GM13977 (cell line): Measurements from ENCODE around the gene RNASE2.
"Not testable (repeated sequence)": the region's sequence is repeated elsewhere in the genome, so short reads cannot be mapped to it uniquely, and the experiment has no call there.

Source experiments
- DNase-seq: peaks from one replicate; pipeline ENCODE4 v3.0.0; 2012; ENCODE audit warnings: low spot score
- in situ Hi-C: fragments of 300-500 bp; cut with MboI; formaldehyde crosslinking; loops from one replicate; pipeline ENCODE4 v1.12.0; 2022; ENCODE audit warnings: low sequenced_read_pairs, low pct_unique_long_range_greater_than_20kb, mixed read lengths, inconsistent platforms; ENCODE audit not compliant: unreplicated experiment
- TF ChIP-seq, protein P1 (sequence below): IDR thresholded peaks from 2 replicates; pipeline ENCODE4 v1.5.1; 2012; ENCODE audit warnings: mild to moderate bottlenecking, control low read depth; ENCODE audit not compliant: insufficient read depth; ENCODE audit errors: extremely low read depth, missing control alignments

RNASE2 gene

DNA sequence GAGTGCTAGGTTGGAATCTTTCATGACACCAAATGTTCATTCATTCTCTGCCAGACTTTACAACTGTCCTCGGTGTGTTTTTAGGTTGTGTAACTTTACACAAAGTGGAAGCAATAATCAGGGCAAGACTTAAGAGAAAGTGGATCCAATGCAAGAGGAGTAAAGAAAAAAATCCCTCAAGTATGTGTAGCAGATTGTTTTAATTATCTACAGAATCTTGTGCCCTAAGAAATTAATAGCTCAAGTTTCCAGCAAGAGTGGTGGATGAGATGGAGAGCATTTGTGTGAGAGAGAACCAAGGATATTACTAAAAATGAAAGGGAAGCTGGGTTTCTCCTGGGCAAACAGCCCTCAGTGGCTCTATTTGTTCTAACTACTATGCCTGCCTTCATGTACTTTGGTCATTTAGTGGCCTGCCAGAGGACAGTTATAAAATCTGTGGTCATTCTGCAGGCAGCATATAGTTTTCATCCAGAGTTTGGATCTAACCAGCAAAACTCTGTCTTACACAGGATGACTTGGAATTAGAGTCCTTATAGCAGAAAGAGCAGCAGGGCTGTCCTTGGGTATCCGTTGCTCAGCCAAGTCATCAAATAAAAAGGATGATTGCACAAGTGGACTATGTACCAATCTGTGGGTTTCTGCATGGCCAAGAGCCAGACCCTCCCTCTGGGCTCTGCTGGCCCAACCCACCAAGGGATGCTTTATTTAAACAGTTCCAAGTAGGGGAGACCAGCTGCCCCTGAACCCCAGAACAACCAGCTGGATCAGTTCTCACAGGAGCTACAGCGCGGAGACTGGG, at the start of gene RNASE2:
Gene RNASE2, plus strand, starts transcription at position 752 of the 802 bp plus-strand sequence. CDS start 285 bp downstream, outside the sequence.
- in situ Hi-C loops, DNase-seq: not testable (repeated sequence)

DNA sequence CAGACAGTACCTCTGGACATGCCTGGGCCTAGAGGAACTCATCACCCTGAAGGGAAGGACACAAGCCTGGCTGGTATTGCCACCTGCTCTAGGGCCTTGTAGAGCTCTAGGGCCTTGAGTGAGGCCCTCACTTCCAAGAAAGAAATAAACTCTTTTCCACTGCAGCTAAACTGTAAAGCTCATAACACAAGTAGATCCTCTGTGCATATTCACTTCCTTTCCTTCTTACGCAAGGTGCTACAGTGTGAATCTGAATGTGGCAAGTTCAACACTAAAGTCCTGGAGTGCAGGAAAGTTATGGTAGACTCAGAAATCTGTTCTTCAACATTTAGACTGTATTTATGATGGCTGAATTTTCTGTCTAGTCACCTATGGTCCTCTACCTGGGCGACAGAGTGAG, 49.6 kb upstream of the RNASE2 start:
- TF ChIP-seq, protein P1, sequence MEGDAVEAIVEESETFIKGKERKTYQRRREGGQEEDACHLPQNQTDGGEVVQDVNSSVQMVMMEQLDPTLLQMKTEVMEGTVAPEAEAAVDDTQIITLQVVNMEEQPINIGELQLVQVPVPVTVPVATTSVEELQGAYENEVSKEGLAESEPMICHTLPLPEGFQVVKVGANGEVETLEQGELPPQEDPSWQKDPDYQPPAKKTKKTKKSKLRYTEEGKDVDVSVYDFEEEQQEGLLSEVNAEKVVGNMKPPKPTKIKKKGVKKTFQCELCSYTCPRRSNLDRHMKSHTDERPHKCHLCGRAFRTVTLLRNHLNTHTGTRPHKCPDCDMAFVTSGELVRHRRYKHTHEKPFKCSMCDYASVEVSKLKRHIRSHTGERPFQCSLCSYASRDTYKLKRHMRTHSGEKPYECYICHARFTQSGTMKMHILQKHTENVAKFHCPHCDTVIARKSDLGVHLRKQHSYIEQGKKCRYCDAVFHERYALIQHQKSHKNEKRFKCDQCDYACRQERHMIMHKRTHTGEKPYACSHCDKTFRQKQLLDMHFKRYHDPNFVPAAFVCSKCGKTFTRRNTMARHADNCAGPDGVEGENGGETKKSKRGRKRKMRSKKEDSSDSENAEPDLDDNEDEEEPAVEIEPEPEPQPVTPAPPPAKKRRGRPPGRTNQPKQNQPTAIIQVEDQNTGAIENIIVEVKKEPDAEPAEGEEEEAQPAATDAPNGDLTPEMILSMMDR: no peak
- in situ Hi-C loops: no loop called here

DNA sequence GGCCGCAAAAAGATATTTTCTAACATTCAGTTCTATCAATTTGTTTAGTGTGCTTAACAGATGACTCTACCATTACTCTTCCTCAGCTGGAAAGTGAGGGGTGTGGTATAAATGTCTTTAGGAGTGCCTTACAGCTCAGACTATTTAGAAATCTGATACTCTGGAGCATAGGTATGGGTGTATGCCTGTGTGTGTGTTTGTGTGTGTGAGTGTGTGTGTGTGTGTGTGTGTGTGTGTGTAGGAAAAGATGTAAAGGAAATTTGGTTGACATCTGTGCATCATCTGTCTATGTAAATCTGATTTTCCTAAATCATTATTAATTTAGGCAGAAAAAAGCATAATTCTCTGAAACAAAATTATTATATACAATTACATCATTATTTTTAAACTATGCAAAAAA, 48.1 kb upstream of the RNASE2 start:
- in situ Hi-C loops: no loop called here
- TF ChIP-seq, protein P1: no peak
- DNase-seq: no peak

More for the DNA sequence above, 49.6 kb upstream of the RNASE2 start:
- DNase-seq: no peak

DNA sequence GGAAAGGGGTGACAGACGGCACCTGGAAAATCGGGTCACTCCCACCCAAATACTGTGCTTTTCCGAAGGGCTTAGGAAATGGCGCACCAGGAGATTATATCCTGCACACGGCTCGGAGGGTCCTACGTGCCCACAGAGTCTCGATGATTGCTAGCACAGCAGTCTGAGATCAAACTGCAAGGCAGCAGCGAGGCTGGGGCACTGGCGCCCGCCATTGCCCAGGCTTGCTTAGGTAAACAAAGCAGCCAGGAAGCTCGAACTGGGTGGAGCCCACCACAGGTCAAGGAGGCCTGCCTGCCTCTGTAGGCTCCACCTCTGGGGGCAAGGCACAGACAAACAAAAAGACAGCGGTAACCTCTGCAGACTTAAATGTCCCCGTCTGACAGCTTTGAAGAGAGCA, 44.5 kb upstream of the RNASE2 start:
- DNase-seq, in situ Hi-C loops: not testable (repeated sequence)

DNA sequence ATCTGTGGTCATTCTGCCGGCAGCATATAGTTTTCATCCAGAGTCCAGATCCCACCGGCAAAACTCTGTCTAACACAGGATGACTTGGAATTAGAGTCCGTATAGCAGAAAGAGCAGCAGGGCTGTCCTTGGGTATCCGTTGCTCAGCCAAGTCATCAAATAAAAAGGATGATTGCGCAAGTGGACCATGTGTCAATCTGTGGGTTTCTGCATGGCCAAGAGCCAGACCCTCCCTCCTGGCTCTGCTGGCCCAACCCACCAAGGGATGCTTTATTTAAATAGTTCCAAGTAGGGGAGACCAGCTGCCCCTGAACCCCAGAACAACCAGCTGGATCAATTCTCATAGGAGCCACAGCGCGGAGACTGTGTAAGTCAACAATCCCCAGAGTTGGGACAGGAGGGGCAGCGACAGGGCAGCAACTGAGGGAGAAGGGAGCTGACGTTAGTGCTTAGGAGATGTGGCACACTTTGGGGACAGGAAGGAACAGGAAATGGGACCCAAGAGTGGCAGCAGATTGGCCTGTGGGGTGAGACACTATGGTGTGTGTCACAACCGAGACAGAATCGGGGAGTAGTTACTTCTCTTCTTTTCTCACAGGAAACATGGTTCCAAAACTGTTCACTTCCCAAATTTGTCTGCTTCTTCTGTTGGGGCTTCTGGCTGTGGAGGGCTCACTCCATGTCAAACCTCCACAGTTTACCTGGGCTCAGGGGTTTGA, 36.1 kb upstream of the RNASE2 start:
- in situ Hi-C loops, DNase-seq: not testable (repeated sequence)

DNA sequence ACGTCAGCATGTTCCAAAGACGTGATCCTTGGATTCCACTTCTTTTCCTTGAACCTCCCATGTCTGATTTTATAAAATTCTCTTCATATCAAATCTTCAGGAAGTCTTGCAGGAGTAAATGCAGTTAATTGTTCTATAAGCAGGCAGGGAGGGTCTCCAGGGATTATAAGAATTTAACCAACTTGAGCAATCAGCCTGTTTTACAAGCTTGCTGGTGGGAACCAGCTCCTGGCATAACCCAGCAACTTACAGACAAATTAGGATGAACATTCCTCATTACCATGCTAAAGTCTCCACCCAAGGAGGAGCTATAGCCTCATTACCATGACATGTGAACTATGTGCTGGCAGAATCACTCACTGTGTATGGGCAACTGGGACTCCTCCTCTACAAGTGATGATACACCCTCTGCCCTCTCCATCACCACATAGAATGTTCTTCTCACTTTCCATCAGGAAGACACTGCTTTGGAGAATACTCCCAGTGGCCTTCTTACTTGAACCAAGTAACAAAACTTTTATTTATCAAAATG, 31.5 kb upstream of the RNASE2 start:
- in situ Hi-C loops, DNase-seq: not testable (repeated sequence)

DNA sequence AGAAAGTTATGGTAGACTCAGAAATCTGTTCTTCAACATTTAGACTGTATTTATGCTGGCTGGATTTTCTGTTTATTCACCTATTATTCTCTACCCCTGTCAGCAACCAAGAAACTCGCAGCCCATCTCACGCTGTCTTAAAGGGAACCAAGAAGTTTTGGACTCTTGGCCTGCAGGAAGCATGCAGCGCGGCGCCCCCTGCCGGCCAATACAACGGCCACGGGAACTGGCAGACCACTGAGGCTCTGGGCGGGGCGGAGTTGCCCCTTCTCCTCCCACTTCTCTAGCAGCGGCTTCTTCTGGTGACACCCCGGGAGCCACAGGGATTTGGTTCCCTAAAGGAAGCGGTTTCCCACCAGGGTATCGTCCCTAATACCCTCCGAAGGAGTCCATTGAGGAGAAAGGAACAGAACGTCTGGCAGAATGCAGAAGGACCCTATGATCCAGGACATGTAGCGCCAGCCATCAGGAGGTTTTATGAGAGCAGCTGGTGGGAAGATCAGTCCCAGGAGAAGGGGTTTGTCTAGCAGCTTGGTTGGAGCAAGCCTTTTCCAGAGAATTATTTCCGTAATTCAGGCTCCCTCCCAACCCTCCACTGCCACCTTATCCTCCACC, 21.0 kb upstream of the RNASE2 start:
- TF ChIP-seq, protein P1: peak; percentile 57
- peak; percentile 7 for DNase-seq
- in situ Hi-C loops: no loop called here

DNA sequence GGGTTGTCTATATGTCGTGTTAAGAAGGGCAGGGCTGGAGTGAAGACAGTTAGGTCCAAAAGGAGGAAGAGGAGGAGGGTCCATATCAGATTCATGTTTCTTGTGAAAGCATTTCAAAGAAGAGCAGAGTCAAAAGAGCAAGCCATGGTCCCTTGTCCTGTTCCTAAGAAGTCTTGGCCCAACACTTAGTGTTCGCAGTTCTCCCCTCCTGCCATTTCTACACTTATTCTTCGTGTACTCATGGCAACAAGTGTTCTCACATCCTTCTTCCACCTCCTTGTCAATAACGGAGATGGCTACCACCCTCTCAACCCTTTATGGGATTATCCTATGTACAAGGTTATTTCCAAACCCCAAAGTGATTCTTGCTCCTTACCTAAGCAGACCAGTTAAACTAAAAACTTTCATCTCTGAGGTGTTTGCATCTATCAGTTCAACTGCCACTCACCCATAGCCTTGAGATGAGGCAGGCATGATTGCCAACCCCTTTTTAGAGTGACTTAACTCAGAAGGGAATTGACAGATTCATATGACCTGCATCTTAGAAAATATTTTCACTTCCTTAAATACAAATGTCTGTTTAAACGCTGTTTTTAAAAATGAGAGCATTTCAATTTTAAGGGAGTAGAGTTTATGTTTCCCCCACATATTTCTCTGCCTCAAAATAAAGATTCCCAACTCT, 19.8 kb upstream of the RNASE2 start:
- no peak for DNase-seq
- TF ChIP-seq, protein P1: no peak
- in situ Hi-C loops: no loop called here

DNA sequence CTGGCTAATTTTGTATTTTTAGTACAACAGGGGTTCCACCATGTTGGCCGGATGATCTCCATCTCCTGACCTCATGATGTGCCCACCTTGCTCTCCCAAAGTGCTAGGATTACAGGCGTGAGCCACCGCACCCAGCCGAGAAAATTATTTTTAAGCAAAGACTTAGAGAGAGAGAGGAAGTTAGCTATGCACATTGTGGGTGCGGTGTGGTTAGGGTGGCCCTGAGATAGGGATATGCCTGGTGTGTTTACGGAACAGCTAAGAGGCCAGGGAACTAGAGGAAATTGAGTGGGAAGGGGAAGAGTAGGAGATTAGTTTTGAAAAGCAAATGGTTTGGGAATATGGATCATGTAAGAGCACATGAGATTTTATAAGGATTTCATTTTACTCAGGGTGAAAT, 10.1 kb upstream of the RNASE2 start:
- DNase-seq, in situ Hi-C loops: not testable (repeated sequence)

DNA sequence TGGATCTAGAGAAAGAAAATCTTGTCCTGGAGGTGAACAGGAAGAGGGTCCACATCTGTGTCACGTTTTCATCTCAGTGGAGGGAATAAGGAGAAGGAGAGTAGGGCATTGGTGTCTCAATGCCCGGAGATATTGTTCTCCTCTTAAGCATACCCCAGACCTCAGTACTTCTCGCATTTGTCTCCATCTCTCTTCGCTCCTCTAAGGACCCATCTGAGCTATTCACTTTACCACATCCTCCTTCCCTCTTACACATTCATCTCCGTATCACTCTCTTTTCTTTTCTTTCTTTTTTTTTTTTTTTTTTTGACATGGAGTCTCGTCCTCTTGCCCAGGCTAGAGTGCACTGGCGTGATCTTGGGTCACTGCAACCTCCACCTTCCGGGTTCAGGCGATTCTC, 8.6 kb upstream of the RNASE2 start:
- in situ Hi-C loops: not testable (repeated sequence)

DNA sequence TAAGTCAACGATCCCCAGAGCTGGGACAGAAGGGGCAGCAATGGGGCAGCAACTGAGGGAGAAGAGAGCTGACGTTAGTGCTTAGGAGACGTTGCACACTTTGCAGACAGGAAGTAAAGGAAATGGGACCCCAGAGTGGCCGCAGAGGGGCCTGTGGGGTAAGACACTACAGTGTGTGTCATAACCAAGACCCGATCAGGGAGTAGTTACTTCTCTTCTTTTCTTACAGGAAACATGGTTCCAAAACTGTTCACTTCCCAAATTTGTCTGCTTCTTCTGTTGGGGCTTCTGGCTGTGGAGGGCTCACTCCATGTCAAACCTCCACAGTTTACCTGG, 219 bp downstream of the RNASE2 start:
- DNase-seq, in situ Hi-C loops: not testable (repeated sequence)

More for the DNA sequence above, 8.6 kb upstream of the RNASE2 start:
- DNase-seq: not testable (repeated sequence)
